ENCODE measurements around the gene TULP3. TPM values are rescaled to one million over a fixed set of nuclear protein-coding genes. Genes with fewer than 3 reads are reported as not detected.

Gene TULP3
- total RNA-seq, 1 donor from 2014 or later: 49.4 TPM

GRCh38 chr12:2845280-2845679 is 45.4 kb upstream of the TULP3 start:
- Mint-ChIP-seq H3K27ac (ENCODE audit: unreplicated experiment) (no peak overlapping the region), H3K27me3 (ENCODE audit: unreplicated experiment) (peaks cover 1% of the 10 kb centered on the region), H3K9me3 (ENCODE audit: unreplicated experiment) (no peaks in the 10 kb centered on the region), H3K36me3 (ENCODE audit: low read depth, unreplicated experiment) (peaks cover 3% of the 10 kb centered on the region), H3K4me3 (ENCODE audit: unreplicated experiment) (no peak overlapping the region), H3K4me1 (ENCODE audit: unreplicated experiment) (peaks cover 16% of the 10 kb centered on the region)
- DNase-seq (ENCODE audit: low spot score): peak; percentile 18
- TF ChIP-seq CTCF (IDR thresholded peaks at IDR 0.05; ENCODE audit: unreplicated experiment): no peak

GRCh38 chr12:2851931-2852330 is 38.8 kb upstream of the TULP3 start:
- no peaks in the 10 kb centered on the region for H3K4me1 Mint-ChIP-seq (ENCODE audit: unreplicated experiment)
- H3K36me3 Mint-ChIP-seq (ENCODE audit: low read depth, unreplicated experiment): peaks cover 3% of the 10 kb centered on the region
- no peak overlapping the region for H3K27ac Mint-ChIP-seq (ENCODE audit: unreplicated experiment)
- no peak for TF ChIP-seq CTCF (IDR thresholded peaks at IDR 0.05; ENCODE audit: unreplicated experiment)
- H3K4me3 Mint-ChIP-seq (ENCODE audit: unreplicated experiment): no peak overlapping the region
- no peaks in the 10 kb centered on the region for H3K9me3 Mint-ChIP-seq (ENCODE audit: unreplicated experiment)
- H3K27me3 Mint-ChIP-seq (ENCODE audit: unreplicated experiment): peaks cover 8% of the 10 kb centered on the region
- no peak for DNase-seq (ENCODE audit: low spot score)

GRCh38 chr12:2853626-2854025 is 37.1 kb upstream of the TULP3 start:
- Mint-ChIP-seq H3K27ac (ENCODE audit: unreplicated experiment) (no peak overlapping the region), H3K9me3 (ENCODE audit: unreplicated experiment) (no peaks in the 10 kb centered on the region), H3K36me3 (ENCODE audit: low read depth, unreplicated experiment) (peaks cover 3% of the 10 kb centered on the region), H3K4me1 (ENCODE audit: unreplicated experiment) (no peaks in the 10 kb centered on the region), H3K27me3 (ENCODE audit: unreplicated experiment) (peaks cover 6% of the 10 kb centered on the region), H3K4me3 (ENCODE audit: unreplicated experiment) (no peak overlapping the region)
- peak; percentile 72 for TF ChIP-seq CTCF (IDR thresholded peaks at IDR 0.05; ENCODE audit: unreplicated experiment)
- DNase-seq (ENCODE audit: low spot score): peak; percentile 93

GRCh38 chr12:2854669-2855453 is 35.8 kb upstream of the TULP3 start:
- no peak overlapping the region for H3K4me3 Mint-ChIP-seq (ENCODE audit: unreplicated experiment)
- peaks cover 1% of the 10 kb centered on the region for H3K36me3 Mint-ChIP-seq (ENCODE audit: low read depth, unreplicated experiment)
- H3K27ac Mint-ChIP-seq (ENCODE audit: unreplicated experiment): no peak overlapping the region
- DNase-seq (ENCODE audit: low spot score): no peak
- no peaks in the 10 kb centered on the region for H3K4me1 Mint-ChIP-seq (ENCODE audit: unreplicated experiment)
- H3K27me3 Mint-ChIP-seq (ENCODE audit: unreplicated experiment): peaks cover 6% of the 10 kb centered on the region
- no peak for TF ChIP-seq CTCF (IDR thresholded peaks at IDR 0.05; ENCODE audit: unreplicated experiment)
- no peaks in the 10 kb centered on the region for H3K9me3 Mint-ChIP-seq (ENCODE audit: unreplicated experiment)

- no peak for TF ChIP-seq CTCF (IDR thresholded peaks at IDR 0.05; ENCODE audit: unreplicated experiment)
- no peak for DNase-seq (ENCODE audit: low spot score)
- no peak overlapping the region for H3K4me3 Mint-ChIP-seq (ENCODE audit: unreplicated experiment)
- H3K27ac Mint-ChIP-seq (ENCODE audit: unreplicated experiment): no peak overlapping the region
- H3K4me1 Mint-ChIP-seq (ENCODE audit: unreplicated experiment): no peaks in the 10 kb centered on the region
- H3K27me3 Mint-ChIP-seq (ENCODE audit: unreplicated experiment): peaks cover 6% of the 10 kb centered on the region
- peaks cover 8% of the 10 kb centered on the region for H3K36me3 Mint-ChIP-seq (ENCODE audit: low read depth, unreplicated experiment)
- H3K9me3 Mint-ChIP-seq (ENCODE audit: unreplicated experiment): no peaks in the 10 kb centered on the region
Measured at GRCh38 chr12:2855546-2855945, 35.1 kb upstream of the TULP3 start.
